ENCODE results near the gene CDON.
"Not testable (repeated sequence)": the region's sequence is repeated elsewhere in the genome, so short reads cannot be mapped to it uniquely, and the experiment has no call there.

Gene CDON

GRCh38 chr11:126039485-126040271 is 23.0 kb downstream of the CDON start:
- no peak for DNase-seq

- DNase-seq, result no peak
Observed at GRCh38 chr11:126035718-126036117, 26.9 kb downstream of the CDON start.

- DNase-seq, result no peak
Observed at GRCh38 chr11:126034933-126035425, 27.7 kb downstream of the CDON start.

GRCh38 chr11:126034039-126034932 is 28.4 kb downstream of the CDON start:
- no peak for DNase-seq

GRCh38 chr11:126032375-126032774 is 30.3 kb downstream of the CDON start:
- DNase-seq, result no peak

- no peak for DNase-seq
Observed at GRCh38 chr11:126029805-126030204, 32.9 kb downstream of the CDON start.

- no peak for DNase-seq
Observed at GRCh38 chr11:126029237-126029636, 33.4 kb downstream of the CDON start.

GRCh38 chr11:126028534-126028933 is 34.1 kb downstream of the CDON start:
- DNase-seq, result not testable (repeated sequence)

- no peak for DNase-seq
Observed at GRCh38 chr11:126026579-126026978, 36.1 kb downstream of the CDON start.

- no peak for DNase-seq
Observed at GRCh38 chr11:126025822-126026221, 36.8 kb downstream of the CDON start.

- no peak for DNase-seq
Observed at GRCh38 chr11:126024123-126024522, 38.5 kb downstream of the CDON start.

- DNase-seq, result no peak
Observed at GRCh38 chr11:126012852-126013251, 49.8 kb downstream of the CDON start.

- DNase-seq, result no peak
Observed at GRCh38 chr11:126011754-126012153, 50.9 kb downstream of the CDON start.

- DNase-seq, result no peak
Observed at GRCh38 chr11:126011265-126011664, 51.4 kb downstream of the CDON start.

GRCh38 chr11:126008956-126009355 is 53.7 kb downstream of the CDON start:
- DNase-seq, result no peak

- DNase-seq, result no peak
Observed at GRCh38 chr11:126007238-126007637, 55.4 kb downstream of the CDON start.

- no peak for DNase-seq
Observed at GRCh38 chr11:126006068-126006467, 56.6 kb downstream of the CDON start.

- no peak for DNase-seq
Observed at GRCh38 chr11:126002181-126002580, 60.5 kb downstream of the CDON start.

- DNase-seq, result no peak
Observed at GRCh38 chr11:125999234-125999880, 63.3 kb downstream of the CDON start.

- DNase-seq, result no peak
Observed at GRCh38 chr11:125998267-125998666, 64.4 kb downstream of the CDON start.

GRCh38 chr11:125995313-125995712 is 67.4 kb downstream of the CDON start:
- no peak for DNase-seq

- no peak for DNase-seq
Observed at GRCh38 chr11:125994509-125994908, 68.2 kb downstream of the CDON start.

GRCh38 chr11:125992893-125993292 is 69.8 kb downstream of the CDON start:
- DNase-seq, result no peak

All from NCI-H510A (cell line).